ENCODE results near the gene SLC16A11. TPM values are rescaled to one million over a fixed set of nuclear protein-coding genes. Genes with fewer than 3 reads are reported as not detected.

The SLC16A11 gene
- total RNA-seq, 1 donor from 2014 or later, result not detected

DNA sequence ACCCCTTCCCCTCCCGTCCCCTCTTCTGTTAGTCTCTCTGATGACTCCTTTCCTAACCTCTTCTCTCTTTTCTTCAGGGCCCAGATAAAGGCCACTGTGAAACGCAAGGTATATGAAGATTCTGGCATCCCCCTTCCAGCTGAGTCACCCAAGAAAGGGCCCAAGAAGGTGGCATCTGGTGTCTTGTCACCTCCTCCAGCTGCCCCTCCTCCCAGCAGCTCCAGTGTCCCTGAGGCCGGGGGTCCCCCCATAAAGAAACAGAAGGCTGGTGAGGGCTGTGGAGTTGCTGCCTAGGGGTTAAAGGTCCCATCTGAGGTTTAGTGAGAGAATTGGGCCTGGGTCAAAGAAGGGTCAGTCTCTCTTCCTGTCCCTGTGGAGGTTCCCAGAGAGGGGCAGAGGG is 27.5 kb downstream of the SLC16A11 start:
- Histone ChIP-seq H3K27me3 (ENCODE audit: control insufficient read depth, insufficient read depth, low read length) (no peaks in the 10 kb centered on the region), H3K4me3 (ENCODE audit: low read depth, low read length) (no peak overlapping the region), H3K36me3 (ENCODE audit: control insufficient read depth, insufficient read depth, low read length) (peaks cover 1% of the 10 kb centered on the region)
- TF ChIP-seq, protein P1, sequence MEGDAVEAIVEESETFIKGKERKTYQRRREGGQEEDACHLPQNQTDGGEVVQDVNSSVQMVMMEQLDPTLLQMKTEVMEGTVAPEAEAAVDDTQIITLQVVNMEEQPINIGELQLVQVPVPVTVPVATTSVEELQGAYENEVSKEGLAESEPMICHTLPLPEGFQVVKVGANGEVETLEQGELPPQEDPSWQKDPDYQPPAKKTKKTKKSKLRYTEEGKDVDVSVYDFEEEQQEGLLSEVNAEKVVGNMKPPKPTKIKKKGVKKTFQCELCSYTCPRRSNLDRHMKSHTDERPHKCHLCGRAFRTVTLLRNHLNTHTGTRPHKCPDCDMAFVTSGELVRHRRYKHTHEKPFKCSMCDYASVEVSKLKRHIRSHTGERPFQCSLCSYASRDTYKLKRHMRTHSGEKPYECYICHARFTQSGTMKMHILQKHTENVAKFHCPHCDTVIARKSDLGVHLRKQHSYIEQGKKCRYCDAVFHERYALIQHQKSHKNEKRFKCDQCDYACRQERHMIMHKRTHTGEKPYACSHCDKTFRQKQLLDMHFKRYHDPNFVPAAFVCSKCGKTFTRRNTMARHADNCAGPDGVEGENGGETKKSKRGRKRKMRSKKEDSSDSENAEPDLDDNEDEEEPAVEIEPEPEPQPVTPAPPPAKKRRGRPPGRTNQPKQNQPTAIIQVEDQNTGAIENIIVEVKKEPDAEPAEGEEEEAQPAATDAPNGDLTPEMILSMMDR (IDR thresholded peaks at IDR 0.05; ENCODE audit: insufficient read depth, low read length, poor library complexity, severe bottlenecking), result no peak
- no peak for DNase-seq (ENCODE audit: low read depth)

DNA sequence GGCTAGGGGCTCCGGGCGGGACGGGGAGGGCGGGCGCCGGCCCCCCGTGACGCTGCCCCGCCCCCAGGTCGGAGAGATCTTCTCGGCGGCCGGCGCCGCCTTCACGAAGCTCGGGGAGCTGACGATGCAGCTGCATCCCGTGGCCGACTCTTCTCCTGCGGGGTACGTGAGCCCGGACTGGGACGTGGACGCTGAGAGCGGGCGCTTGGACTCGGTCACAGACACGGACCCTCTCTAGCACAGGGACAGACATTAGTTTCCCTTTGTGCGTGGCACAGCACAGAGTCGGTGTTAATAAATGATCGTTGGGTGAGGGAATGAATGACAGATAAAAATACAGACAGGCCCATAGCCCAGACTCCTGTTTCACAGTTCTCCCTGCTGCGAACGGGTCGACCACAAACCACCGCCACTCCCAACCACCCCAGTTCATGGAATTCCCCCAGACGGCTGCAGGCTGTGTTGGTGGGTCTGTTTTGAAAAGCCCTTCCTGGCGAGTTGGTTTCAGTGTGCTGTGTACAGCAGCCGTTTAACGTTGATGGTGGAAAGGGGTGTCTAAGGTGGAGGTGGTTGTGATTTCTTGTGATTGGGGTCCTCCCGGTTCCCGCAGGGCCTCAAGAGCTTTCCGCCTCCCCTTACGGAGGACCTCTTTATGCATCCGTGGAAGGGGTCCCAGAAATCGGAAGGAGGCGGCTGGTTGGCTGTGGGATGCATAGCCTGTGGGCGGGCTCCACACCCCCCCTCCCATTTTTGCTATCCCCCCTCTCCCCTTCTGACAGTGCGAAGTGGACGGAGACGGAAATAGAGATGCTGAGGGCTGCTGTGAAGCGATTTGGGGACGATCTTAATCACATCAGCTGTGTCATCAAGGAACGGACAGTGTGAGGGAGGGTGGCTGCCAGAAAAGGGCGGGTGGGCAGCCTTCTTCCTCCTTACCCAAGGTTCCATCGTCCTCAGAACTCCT is 28.6 kb downstream of the SLC16A11 start:
- no peak for DNase-seq (ENCODE audit: low read depth)
- TF ChIP-seq, protein P1 (IDR thresholded peaks at IDR 0.05; ENCODE audit: insufficient read depth, low read length, poor library complexity, severe bottlenecking), result no peak
- no peaks in the 10 kb centered on the region for H3K27me3 ChIP-seq (ENCODE audit: control insufficient read depth, insufficient read depth, low read length)
- peaks cover 1% of the 10 kb centered on the region for H3K36me3 ChIP-seq (ENCODE audit: control insufficient read depth, insufficient read depth, low read length)
- H3K4me3 ChIP-seq (ENCODE audit: low read depth, low read length), result peak overlapping the region; percentile 87

DNA sequence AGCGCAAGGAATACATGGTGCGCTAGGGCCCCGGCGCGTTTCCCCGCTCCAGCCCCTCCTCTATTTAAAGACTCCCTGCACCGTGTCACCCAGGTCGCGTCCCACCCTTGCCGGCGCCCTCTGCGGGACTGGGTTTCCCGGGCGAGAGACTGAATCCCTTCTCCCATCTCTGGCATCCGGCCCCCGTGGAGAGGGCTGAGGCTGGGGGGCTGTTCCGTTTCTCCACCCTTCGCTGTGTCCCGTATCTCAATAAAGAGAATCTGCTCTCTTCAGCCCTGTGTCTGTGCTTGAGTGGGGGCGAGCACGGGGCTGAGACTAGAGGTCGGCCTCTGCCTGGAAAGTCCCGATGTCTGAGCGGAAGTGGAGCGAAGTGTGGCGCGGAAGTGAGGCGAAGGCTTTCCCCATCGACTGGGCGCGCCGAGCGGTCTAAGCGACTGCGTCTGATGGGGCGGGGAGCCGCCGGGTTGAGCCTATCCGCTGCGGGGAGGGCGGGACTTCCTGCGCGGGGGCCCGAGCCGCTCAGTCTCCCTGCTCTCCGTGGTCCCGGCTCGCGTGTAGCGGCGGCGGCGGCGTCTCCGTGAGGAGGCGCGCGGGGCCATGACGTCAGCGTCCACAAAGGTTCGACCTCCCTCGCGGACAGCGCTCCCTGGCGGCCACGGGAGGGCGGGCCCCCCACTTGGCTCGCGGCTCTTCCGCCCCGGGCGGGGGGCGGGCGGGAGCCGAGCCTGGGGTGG is 29.5 kb downstream of the SLC16A11 start:
- no peaks in the 10 kb centered on the region for H3K27me3 ChIP-seq (ENCODE audit: control insufficient read depth, insufficient read depth, low read length)
- DNase-seq (ENCODE audit: low read depth), result peak; percentile 75

DNA sequence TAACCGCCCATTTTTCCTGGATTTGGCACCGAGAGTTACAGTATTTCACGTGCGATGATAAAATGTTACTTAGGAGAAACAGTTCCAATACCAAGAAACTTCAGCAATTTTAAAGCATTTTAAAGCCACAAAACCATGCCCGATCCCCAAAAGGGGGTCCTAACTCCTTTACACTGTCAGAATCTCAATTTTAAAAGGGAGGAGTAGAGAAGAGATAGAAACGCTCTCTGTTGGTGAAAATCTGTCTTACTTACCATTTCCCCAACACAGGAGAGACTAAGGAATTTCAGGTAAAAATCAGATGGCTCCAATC is 32.0 kb downstream of the SLC16A11 start:
- H3K27me3 ChIP-seq (ENCODE audit: control insufficient read depth, insufficient read depth, low read length), result no peaks in the 10 kb centered on the region
- H3K4me3 ChIP-seq (ENCODE audit: low read depth, low read length), result peak overlapping the region; percentile 87
- peaks cover 1% of the 10 kb centered on the region for H3K36me3 ChIP-seq (ENCODE audit: control insufficient read depth, insufficient read depth, low read length)
- TF ChIP-seq, protein P1 (IDR thresholded peaks at IDR 0.05; ENCODE audit: insufficient read depth, low read length, poor library complexity, severe bottlenecking), result no peak
- no peak for DNase-seq (ENCODE audit: low read depth)

More for the DNA sequence above, 29.5 kb downstream of the SLC16A11 start:
- H3K36me3 ChIP-seq (ENCODE audit: control insufficient read depth, insufficient read depth, low read length), result peaks cover 1% of the 10 kb centered on the region
- TF ChIP-seq, protein P1 (IDR thresholded peaks at IDR 0.05; ENCODE audit: insufficient read depth, low read length, poor library complexity, severe bottlenecking), result peak; percentile 34
- H3K4me3 ChIP-seq (ENCODE audit: low read depth, low read length), result peak overlapping the region; percentile 87

DNA sequence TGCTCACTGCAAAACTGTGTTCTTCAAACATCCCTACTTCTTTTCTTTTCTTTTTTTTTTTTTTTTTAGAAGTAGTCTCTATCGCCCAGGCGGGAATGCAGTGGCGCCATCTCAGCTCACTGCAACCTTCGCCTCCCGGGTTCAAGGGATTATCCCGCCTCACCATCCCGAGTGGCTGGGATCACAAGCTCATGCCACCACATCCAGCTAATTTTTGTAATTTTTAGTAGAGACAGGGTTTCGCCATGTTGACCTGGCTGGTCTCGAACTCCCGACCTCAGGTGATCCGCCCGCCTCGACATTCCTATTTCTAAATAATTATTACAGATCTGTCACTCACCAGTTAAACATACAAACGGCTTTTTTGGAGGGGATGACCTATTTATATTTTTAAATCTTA is 32.5 kb downstream of the SLC16A11 start:
- DNase-seq (ENCODE audit: low read depth), result no peak
- H3K4me3 ChIP-seq (ENCODE audit: low read depth, low read length), result peak overlapping the region; percentile 87
- TF ChIP-seq, protein P1 (IDR thresholded peaks at IDR 0.05; ENCODE audit: insufficient read depth, low read length, poor library complexity, severe bottlenecking), result no peak
- H3K27me3 ChIP-seq (ENCODE audit: control insufficient read depth, insufficient read depth, low read length), result no peaks in the 10 kb centered on the region
- H3K36me3 ChIP-seq (ENCODE audit: control insufficient read depth, insufficient read depth, low read length), result peaks cover 1% of the 10 kb centered on the region
